Measurements from ENCODE around the gene PALS2. TPM values are rescaled to one million over a fixed set of nuclear protein-coding genes. Genes with fewer than 3 reads are reported as not detected.

Gene PALS2
- total RNA-seq, 3 donors from 2014 or later: 17.8 to 32.6 (median 29.2) TPM

Other genes starting within 250 kb of the PALS2 start
- 10 to 100 TPM; 12.3 to 33.5 (median 15.1) TPM for gene GSDME, start 184.0 kb downstream of the PALS2 start, total RNA-seq